IPS-18c (cell line): ENCODE results near the gene PHACTR4.
A peak's percentile ranks its signal among the peaks of the same experiment; 100 is the strongest.
"Not testable (repeated sequence)": the region's sequence is repeated elsewhere in the genome, so short reads cannot be mapped to it uniquely, and the experiment has no call there.

Experiments used
- H3K4me3 ChIP-seq: 2 replicates; pipeline ENCODE4 v1.7.0; 2013; ENCODE audit warnings: low read depth, mild to moderate bottlenecking, low read length, moderate library complexity; ENCODE audit not compliant: insufficient read depth
- H3K9me3 ChIP-seq: one replicate; pipeline ENCODE4 v1.6.1; 2013; ENCODE audit warnings: mild to moderate bottlenecking, low read length, moderate library complexity; ENCODE audit not compliant: control insufficient read depth, insufficient read depth

The PHACTR4 gene

GRCh38 chr1:28364888-28365287 is 4.7 kb upstream of the PHACTR4 start:
- Histone ChIP-seq H3K4me3 (no peak overlapping the region), H3K9me3 (no peaks in the 10 kb centered on the region)

- Histone ChIP-seq H3K4me3 (no peak overlapping the region), H3K9me3 (no peaks in the 10 kb centered on the region)
Measured at GRCh38 chr1:28365864-28366263, 3.7 kb upstream of the PHACTR4 start.

GRCh38 chr1:28368608-28369007 is 932 bp upstream of the PHACTR4 start:
- not testable (repeated sequence) for H3K9me3 ChIP-seq, H3K4me3 ChIP-seq

- Histone ChIP-seq H3K4me3 (peak overlapping the region; percentile 75), H3K9me3 (no peaks in the 10 kb centered on the region)
Measured at GRCh38 chr1:28370239-28371009, 884 bp downstream of the PHACTR4 start.

GRCh38 chr1:28371010-28371377 is 1.5 kb downstream of the PHACTR4 start:
- Histone ChIP-seq H3K9me3 (no peaks in the 10 kb centered on the region), H3K4me3 (peak overlapping the region; percentile 75; the same call in 1 of the 2 replicates)

- not testable (repeated sequence) for H3K4me3 ChIP-seq, H3K9me3 ChIP-seq
Measured at GRCh38 chr1:28373450-28373849, 3.9 kb downstream of the PHACTR4 start.

- no peaks in the 10 kb centered on the region for H3K9me3 ChIP-seq
- no peak overlapping the region for H3K4me3 ChIP-seq
Measured at GRCh38 chr1:28374297-28374696, 4.8 kb downstream of the PHACTR4 start.

- H3K9me3 ChIP-seq, H3K4me3 ChIP-seq: not testable (repeated sequence)
Measured at GRCh38 chr1:28375598-28375997, 6.1 kb downstream of the PHACTR4 start.

GRCh38 chr1:28376195-28376594 is 6.7 kb downstream of the PHACTR4 start:
- H3K9me3 ChIP-seq, H3K4me3 ChIP-seq: not testable (repeated sequence)

- Histone ChIP-seq H3K9me3 (no peaks in the 10 kb centered on the region), H3K4me3 (no peak overlapping the region)
Measured at GRCh38 chr1:28378906-28379305, 9.4 kb downstream of the PHACTR4 start.

GRCh38 chr1:28380394-28380793 is 10.9 kb downstream of the PHACTR4 start:
- Histone ChIP-seq H3K4me3 (no peak overlapping the region), H3K9me3 (no peaks in the 10 kb centered on the region)

- not testable (repeated sequence) for H3K9me3 ChIP-seq, H3K4me3 ChIP-seq
Measured at GRCh38 chr1:28383785-28384184, 14.2 kb downstream of the PHACTR4 start.

- Histone ChIP-seq H3K9me3 (no peaks in the 10 kb centered on the region), H3K4me3 (no peak overlapping the region)
Measured at GRCh38 chr1:28392027-28392652, 22.6 kb downstream of the PHACTR4 start.

GRCh38 chr1:28394136-28394535 is 24.6 kb downstream of the PHACTR4 start:
- no peak overlapping the region for H3K4me3 ChIP-seq
- no peaks in the 10 kb centered on the region for H3K9me3 ChIP-seq

- Histone ChIP-seq H3K4me3 (no peak overlapping the region), H3K9me3 (no peaks in the 10 kb centered on the region)
Measured at GRCh38 chr1:28395181-28395580, 25.6 kb downstream of the PHACTR4 start.

- peaks cover 2% of the 10 kb centered on the region for H3K9me3 ChIP-seq
Measured at GRCh38 chr1:28401760-28402159, 32.2 kb downstream of the PHACTR4 start.

GRCh38 chr1:28409090-28409489 is 39.5 kb downstream of the PHACTR4 start:
- Histone ChIP-seq H3K9me3 (peaks cover 2% of the 10 kb centered on the region), H3K4me3 (no peak overlapping the region)

More at GRCh38 chr1:28401760-28402159, 32.2 kb downstream of the PHACTR4 start:
- H3K4me3 ChIP-seq = no peak overlapping the region

GRCh38 chr1:28411656-28412055 is 42.1 kb downstream of the PHACTR4 start:
- Histone ChIP-seq H3K4me3 (no peak overlapping the region), H3K9me3 (no peaks in the 10 kb centered on the region)

- Histone ChIP-seq H3K9me3 (no peaks in the 10 kb centered on the region), H3K4me3 (no peak overlapping the region)
Measured at GRCh38 chr1:28412731-28413130, 43.2 kb downstream of the PHACTR4 start.
